Thoracic aorta (tissue), 2 donors: ENCODE results near the gene SMIM44. TPM values are rescaled to one million over a fixed set of nuclear protein-coding genes. Genes with fewer than 3 reads are reported as not detected.

Experiments
- ATAC-seq: fragments of 150-250 bp; one replicate; pipeline ENCODE4 v1.8.0; 2017; ENCODE audit warnings: low read depth; ENCODE audit not compliant: insufficient number of reproducible peaks, low FRiP score
- DNase-seq: peaks from one replicate; pipeline ENCODE4 v3.0.0-alpha.2; 2020; ENCODE audit warnings: low spot score
- H3K27ac ChIP-seq, 2 donors: fragments of 200-600 bp; sonication (generic); 1 replicate in 1 of 2; 2 replicates in 1 of 2; pipeline ENCODE4 v1.5.1; 2016; ENCODE audit warnings: mild to moderate bottlenecking in 2 of 2, moderate library complexity in 2 of 2
- H3K27me3 ChIP-seq: fragments of 200-600 bp; sonication (generic); replicated peaks from 2 replicates; pipeline ENCODE4 v1.6.0; 2016; ENCODE audit warnings: mild to moderate bottlenecking; ENCODE audit not compliant: insufficient read depth
- H3K36me3 ChIP-seq: fragments of 200-600 bp; sonication (generic); one replicate; pipeline ENCODE4 v1.5.1; 2016
- H3K4me1 ChIP-seq, 2 donors: fragments of 200-600 bp; sonication (generic); 1 replicate in 1 of 2; 2 replicates in 1 of 2; pipeline versions ENCODE4 v1.5.1 to v1.6.0; 2016; ENCODE audit warnings: low read depth in 2 of 2, mild to moderate bottlenecking in 1 of 2; ENCODE audit not compliant: control insufficient read depth in 1 of 2
- H3K4me3 ChIP-seq: fragments of 200-600 bp; sonication (generic); 2 replicates; pipeline ENCODE4 v1.5.1; 2016; ENCODE audit warnings: mild to moderate bottlenecking
- H3K9me3 ChIP-seq: fragments of 200-600 bp; sonication (generic); 2 replicates; pipeline ENCODE4 v1.5.1; 2016
- total RNA-seq, 2 donors: library from RNA; depleted of rRNA; stranded (reverse); fragments of >200 nt; gene quantifications; one replicate each; pipeline versions ENCODE4 v1.1.0 to v1.2.3, GENCODE V29; 2016
- TF ChIP-seq, protein P1 (sequence below): fragments of 200-600 bp; sonication (generic); IDR thresholded peaks from one replicate; pipeline ENCODE4 v1.5.1; 2019; ENCODE audit warnings: antibody characterized with exemption

The SMIM44 gene
- total RNA-seq, 2 donors from 2014 or later: not detected

- Histone ChIP-seq H3K4me1 (peaks cover 0 to 8% of the 10 kb centered on the region in 2 donors), H3K36me3 (peaks cover 28% of the 10 kb centered on the region), H3K4me3 (no peak overlapping the region), H3K27ac (no peak overlapping the region), H3K27me3 (no peaks in the 10 kb centered on the region), H3K9me3 (no peaks in the 10 kb centered on the region)
- no peak for ATAC-seq
- TF ChIP-seq, protein P1, sequence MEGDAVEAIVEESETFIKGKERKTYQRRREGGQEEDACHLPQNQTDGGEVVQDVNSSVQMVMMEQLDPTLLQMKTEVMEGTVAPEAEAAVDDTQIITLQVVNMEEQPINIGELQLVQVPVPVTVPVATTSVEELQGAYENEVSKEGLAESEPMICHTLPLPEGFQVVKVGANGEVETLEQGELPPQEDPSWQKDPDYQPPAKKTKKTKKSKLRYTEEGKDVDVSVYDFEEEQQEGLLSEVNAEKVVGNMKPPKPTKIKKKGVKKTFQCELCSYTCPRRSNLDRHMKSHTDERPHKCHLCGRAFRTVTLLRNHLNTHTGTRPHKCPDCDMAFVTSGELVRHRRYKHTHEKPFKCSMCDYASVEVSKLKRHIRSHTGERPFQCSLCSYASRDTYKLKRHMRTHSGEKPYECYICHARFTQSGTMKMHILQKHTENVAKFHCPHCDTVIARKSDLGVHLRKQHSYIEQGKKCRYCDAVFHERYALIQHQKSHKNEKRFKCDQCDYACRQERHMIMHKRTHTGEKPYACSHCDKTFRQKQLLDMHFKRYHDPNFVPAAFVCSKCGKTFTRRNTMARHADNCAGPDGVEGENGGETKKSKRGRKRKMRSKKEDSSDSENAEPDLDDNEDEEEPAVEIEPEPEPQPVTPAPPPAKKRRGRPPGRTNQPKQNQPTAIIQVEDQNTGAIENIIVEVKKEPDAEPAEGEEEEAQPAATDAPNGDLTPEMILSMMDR: no peak
- no peak for DNase-seq
Measured at GRCh38 chr19:3520166-3521103, 37.2 kb upstream of the SMIM44 start.

DNA sequence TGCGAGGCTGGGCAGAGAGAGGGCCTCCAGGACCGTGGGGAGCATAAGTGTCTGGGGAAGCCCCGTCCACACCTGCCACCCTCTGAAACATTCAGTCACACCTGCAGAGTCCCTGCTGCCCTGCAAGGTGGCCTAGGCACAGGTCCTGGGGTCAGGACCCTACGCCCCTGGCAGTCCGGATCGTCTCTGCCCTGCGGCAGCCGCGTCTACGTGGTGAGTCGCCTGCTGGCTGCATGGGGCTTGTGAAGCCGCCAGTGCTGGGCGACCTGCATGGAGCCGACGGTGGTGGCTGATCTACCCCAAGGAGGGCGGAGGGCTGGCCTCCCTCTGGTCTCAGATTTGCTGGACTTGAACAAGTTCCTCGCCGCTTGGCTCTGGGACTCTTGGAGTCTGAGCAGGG is 35.9 kb upstream of the SMIM44 start:
- Histone ChIP-seq H3K4me1 (peaks cover 0 to 8% of the 10 kb centered on the region in 2 donors), H3K27me3 (no peaks in the 10 kb centered on the region), H3K36me3 (peaks cover 21% of the 10 kb centered on the region), H3K9me3 (no peaks in the 10 kb centered on the region), H3K4me3 (no peak overlapping the region), H3K27ac (no peak overlapping the region)
- DNase-seq (no peak), ATAC-seq (no peak)
- TF ChIP-seq, protein P1: no peak

- TF ChIP-seq, protein P1: no peak
- Histone ChIP-seq H3K4me1 (peaks cover 0 to 8% of the 10 kb centered on the region in 2 donors), H3K9me3 (no peaks in the 10 kb centered on the region), H3K27me3 (no peaks in the 10 kb centered on the region), H3K27ac (no peak overlapping the region), H3K4me3 (no peak overlapping the region), H3K36me3 (peaks cover 16% of the 10 kb centered on the region)
- DNase-seq (no peak), ATAC-seq (no peak)
Measured at GRCh38 chr19:3518659-3519058, 35.4 kb upstream of the SMIM44 start.

- Histone ChIP-seq H3K27ac (no peak overlapping the region), H3K4me3 (no peak overlapping the region), H3K4me1 (peaks cover 0 to 8% of the 10 kb centered on the region in 2 donors), H3K27me3 (no peaks in the 10 kb centered on the region), H3K9me3 (no peaks in the 10 kb centered on the region), H3K36me3 (peaks cover 12% of the 10 kb centered on the region)
- ATAC-seq (no peak), DNase-seq (no peak)
- TF ChIP-seq, protein P1: no peak
Measured at GRCh38 chr19:3518255-3518654, 35.0 kb upstream of the SMIM44 start.

GRCh38 chr19:3517638-3518037 is 34.4 kb upstream of the SMIM44 start:
- Histone ChIP-seq H3K36me3 (peaks cover 6% of the 10 kb centered on the region), H3K9me3 (no peaks in the 10 kb centered on the region), H3K27ac (no peak overlapping the region), H3K27me3 (no peaks in the 10 kb centered on the region), H3K4me3 (no peak overlapping the region), H3K4me1 (peaks cover 0 to 10% of the 10 kb centered on the region in 2 donors)
- no peak for ATAC-seq
- TF ChIP-seq, protein P1: no peak
- DNase-seq: no peak
